ENCODE data around the gene PDHA1.

PDHA1 gene

DNA sequence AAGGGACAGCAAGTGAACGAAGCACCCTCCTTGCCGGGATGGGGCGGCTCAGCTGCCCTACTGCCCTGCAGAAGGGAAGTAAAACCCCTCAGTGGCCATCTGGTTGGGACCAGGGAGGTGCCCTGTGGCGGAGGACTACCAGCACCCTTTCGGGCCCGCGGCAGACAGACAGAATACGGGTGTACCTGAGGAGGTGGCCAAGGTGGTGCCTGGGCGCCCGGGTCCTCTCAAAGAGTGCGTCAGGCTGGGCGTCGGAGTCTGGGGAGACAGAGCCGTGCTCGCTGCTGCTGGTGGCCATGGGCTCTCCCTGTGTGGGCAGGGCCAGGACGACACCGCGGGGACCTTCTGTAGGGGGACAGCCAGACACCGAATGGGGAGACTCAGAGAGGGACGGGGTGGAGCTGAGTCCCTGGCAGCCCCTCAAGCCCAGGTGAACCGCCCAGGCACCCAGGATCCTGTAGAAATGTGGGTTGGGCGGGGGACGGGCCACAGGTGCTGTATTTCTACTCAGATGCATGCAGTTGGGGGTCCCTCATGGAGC, 29.7 kb downstream of the PDHA1 start:
- no peak for DNase-seq (ENCODE audit: extremely low read depth in 1 of 2, low read depth in 1 of 2)

DNA sequence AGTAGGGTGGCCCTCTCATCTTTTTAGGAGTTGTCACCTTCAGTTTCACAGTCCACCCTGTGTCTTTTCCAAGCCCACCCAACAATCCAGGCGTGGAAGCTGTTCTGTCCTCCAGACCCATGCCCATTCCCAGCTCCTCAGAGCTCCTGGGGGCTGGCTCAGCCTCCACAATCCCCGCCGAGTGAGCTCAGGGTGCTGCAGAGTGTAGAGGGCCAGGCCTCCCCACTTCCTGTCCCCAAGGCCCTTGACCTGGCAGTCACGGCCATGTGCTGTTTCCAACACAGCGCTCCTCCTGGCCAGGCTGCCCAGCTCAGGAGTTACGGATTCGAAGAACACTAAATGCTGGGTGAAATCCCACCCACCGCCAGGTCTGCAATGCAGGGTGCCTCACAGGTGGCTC, 31.8 kb downstream of the PDHA1 start:
- no peak for DNase-seq (ENCODE audit: extremely low read depth in 1 of 2, low read depth in 1 of 2)

DNA sequence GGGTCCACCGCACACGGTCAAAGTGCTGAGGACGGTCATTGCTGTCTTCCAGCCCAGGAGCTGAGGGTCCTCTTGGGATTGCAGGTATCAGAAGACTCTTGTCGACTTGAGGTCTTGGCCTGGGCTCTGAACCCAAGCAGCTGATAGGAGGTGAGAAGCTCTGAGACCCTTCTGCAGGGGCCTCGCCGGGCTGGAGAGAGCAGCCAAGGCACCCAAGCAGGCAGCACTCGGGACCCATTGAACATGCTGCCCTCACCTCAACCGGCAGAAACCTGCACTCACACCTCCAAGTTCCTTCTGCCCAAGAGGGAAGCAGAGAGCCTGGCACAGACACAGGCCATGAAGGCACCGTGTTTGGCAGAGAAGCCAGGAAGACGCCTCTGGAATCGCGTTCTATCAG, 34.1 kb downstream of the PDHA1 start:
- no peak for DNase-seq (ENCODE audit: extremely low read depth in 1 of 2, low read depth in 1 of 2)

DNA sequence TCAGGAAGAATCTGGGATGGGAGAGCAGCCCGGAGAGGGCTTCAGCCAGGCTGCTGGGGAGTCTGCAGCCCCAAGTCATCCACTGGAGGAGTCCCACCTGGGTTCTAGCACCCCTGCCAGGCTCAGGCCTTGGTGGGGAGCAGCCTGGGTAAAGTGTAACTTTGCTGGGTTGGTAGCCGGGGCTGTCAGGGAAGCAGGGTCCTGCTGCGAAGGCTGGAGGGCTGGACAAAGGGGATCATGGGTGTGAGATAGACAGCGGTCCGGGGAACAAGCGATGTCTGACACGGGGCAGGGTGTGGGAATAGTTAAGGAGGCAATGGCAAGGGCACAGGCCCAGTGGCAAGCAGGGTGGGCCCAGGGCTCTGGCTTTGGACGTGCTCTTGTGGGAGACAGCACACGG, 37.6 kb downstream of the PDHA1 start:
- DNase-seq (ENCODE audit: extremely low read depth in 1 of 2, low read depth in 1 of 2), result no peak

DNA sequence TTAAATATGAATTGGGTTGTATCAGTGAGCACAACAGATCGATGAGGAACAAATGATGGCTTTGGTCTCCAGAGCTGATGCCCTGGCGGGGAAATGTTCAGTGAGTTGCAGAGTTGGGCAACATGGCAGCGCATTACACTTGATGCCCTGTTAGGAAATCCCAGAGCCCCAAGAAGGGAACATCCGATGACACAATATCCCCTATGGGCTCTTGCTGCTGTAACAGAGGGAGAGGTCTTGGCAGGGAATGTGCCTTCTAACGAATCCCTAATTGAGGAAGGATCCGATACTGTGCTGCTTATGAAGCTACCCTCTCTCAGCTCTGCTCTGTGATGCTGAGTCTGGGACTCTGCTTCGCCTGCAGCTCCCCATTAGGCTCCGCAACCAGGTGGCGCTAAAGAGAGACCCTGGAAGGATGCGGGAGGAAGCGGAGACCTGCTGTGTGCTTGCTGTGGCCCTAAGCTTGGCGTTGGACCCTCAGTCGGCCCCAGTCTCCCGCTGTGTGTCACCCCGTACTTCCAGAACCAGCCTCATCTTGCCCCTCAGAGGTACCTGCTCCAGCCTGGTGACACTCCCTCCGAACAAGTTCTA, 38.9 kb downstream of the PDHA1 start:
- DNase-seq (ENCODE audit: extremely low read depth in 1 of 2, low read depth in 1 of 2), result peak; percentile 5 to 22

DNA sequence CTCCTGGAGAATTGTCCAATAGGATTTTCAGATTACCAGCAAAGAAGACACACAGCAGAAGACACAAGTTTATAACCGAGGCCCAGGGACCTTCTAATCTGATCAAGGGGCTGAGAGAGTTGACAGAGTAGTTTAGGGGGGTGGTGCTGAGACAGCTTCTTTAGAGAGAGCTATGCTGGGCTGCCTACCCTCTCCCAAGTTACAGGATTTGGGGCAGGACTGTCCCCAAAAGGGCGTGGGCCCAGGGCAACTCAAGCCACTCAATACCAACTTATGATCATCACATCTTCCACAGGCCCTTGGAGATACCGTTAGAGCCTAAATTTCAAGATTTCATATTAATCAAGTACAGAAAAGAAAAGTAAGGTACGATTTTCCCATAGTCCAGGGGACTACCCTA, 43.0 kb downstream of the PDHA1 start:
- DNase-seq (ENCODE audit: extremely low read depth in 1 of 2, low read depth in 1 of 2), result no peak

DNA sequence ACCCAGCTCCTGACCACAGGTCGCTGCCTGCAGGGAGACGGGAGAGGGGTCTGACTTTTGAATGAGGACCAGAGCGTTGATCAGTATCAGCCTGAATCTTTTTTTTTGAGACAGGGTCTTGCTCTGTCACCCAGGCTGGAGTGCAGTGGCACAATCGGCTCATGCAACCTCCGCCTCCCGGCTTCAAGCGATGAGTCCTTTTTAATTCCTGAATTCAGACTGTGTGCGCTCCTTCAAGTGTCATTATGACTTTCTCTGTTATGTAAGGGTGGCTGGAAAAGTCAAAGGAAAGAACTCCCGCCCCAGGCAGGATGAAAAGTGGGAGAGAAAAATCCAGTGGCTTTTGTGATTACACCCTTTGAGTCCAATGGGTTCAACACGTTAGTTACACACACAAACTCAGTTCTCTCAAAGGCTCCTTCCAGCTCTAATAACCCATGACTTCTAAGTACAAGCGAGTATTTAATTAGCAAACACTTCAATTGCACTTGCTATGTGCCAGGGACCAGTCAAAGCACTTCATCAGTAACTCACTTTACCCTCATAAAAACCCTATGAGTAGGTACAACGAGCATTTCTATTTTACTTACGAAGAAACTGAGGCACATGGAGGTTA, 44.4 kb downstream of the PDHA1 start:
- DNase-seq (ENCODE audit: extremely low read depth in 1 of 2, low read depth in 1 of 2), result no peak

DNA sequence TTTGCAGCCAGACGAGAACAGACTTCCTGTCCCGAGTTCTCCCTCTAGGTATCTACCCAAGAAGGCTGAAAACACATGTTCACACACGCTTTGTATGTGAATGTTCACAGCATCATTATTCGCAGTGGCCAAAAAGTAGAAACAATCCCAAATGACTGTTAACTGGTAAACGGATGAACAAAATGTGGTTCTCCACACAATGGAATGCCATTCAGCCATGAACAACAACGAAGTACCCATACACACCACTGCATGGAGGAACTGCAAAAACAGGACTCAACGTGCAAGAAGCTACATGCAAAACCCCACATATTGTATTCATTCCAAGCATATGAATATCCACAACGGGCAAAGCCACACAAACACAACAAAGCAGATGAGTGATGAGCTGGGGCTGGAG, 45.0 kb downstream of the PDHA1 start:
- DNase-seq (ENCODE audit: extremely low read depth in 1 of 2, low read depth in 1 of 2), result no peak

DNA sequence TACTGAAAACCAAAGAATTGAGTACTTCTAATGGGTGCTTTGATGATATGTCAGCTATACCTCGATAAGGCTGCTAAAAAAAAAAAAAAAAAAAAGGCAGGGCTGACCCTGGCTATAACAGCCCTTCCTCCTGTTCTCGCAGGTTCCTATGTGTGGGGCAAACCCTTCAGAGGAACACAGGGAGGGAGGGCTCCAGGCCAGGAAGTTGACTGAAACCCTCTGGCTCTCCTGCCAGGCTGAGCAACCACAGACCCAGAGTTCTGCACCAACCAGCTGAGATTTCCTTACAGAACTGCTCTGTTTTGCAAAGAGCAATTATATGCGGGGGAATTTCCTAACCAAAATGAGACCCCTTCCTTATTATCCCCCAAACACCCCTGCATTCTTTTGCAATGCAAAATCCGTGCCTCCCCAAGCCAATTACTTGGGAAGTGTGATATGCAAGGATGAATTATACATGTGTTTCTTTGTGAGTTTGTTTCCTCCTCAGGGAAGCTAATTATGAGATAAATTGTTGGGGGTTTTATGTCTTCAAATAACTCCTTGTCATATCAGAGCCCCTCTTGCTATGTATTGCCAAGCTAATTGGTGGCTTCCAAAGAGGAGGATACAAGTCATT, 45.6 kb downstream of the PDHA1 start:
- DNase-seq (ENCODE audit: extremely low read depth in 1 of 2, low read depth in 1 of 2), result no peak

DNA sequence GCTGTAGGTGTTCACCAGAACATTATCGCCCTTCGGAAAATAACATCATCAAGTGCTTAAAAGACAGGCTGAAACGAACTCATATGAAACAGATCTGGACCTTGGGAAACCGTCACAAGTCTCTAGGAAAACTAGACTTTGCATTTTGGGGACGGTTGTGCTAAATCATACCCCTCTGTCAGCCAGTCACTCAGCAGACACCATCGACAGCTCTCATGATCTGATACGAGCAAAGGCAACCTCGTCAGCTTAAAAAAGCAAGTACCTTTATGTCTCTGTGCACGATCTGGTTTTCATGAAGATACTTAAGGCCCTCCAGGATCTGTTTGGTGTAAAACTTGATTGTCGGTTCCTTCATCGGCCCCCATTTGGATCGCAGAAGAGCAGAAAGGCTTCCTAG, 48.4 kb downstream of the PDHA1 start:
- DNase-seq (ENCODE audit: extremely low read depth in 1 of 2, low read depth in 1 of 2), result no peak

DNA sequence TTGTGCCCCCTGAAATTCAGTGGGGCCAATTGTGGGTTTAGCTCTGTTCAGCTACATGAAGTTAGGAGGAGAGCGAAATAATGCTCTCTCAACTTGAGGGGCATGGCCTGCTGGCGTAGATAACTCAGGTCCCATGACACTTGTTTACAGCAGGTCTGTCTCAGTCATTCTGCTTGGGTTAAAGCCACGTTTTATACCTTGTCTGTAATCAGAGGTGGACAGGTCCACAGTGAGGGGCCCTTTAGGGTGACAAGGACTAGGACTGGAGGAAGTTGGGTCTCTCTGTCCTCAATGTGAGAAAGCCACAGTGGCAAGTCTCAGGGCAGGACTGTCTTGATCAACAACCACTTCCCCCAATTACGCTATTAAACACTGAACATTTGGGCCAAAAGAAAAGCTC, 49.0 kb downstream of the PDHA1 start:
- DNase-seq (ENCODE audit: extremely low read depth in 1 of 2, low read depth in 1 of 2), result no peak

DNA sequence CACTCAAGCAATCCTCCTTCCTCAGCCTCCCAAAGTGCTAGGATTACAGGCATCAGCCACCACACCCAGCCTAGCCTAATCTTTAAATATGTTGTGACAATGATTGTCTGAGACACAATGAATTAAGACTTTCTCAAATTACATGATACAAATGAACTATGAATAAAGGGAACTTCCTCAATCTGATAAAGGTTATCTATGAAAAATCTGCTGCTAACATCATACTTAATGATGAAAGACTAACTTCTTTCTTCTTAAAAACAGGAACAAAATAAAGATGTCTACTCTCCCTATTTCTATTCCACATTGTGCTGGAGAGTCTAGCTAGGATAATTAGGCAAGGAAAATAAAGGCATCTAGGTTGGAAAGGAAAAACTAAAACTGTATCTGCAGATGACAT, 60.0 kb downstream of the PDHA1 start:
- DNase-seq (ENCODE audit: extremely low read depth in 1 of 2, low read depth in 1 of 2), result no peak

DNA sequence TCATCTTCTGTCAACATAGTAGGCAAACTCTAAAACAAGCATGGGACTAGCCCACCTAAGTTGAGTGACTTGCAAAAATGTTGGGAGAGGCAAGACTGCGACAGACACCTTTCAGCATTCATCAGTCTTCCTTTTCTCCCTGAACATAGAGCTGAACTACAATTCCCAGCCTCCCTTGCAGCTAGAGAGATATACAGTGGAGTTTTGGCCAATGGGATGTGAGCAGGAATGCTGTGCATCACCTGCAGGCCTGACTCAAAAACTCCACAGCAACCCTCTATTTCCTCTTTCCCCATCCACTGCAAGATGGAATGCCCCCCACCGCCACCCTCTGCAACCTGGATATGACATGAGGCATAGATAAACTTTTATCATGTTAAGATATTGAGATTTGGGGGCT, 66.5 kb downstream of the PDHA1 start:
- no peak for DNase-seq (ENCODE audit: extremely low read depth in 1 of 2, low read depth in 1 of 2)

Data from activated CD8-positive, alpha-beta memory T cell treated with anti-CD3 and anti-CD28 coated beads for 1 hour (primary cell).